ENCODE results near the gene DAB2IP. TPM values are rescaled to one million over a fixed set of nuclear protein-coding genes. Genes with fewer than 3 reads are reported as not detected.

The DAB2IP gene
- total RNA-seq, 1 donor from 2014 or later = 53.0 TPM

GRCh38 chr9:121721770-121722169 lies 70.3 kb downstream of the DAB2IP start:
- peak; percentile 18 for ATAC-seq
- peak; percentile 68 for DNase-seq (ENCODE audit: missing footprints)
- intact Hi-C loops (cut with DNase I) = no loop called here

GRCh38 chr9:121725008-121725775 lies 73.8 kb downstream of the DAB2IP start:
- intact Hi-C loops (cut with DNase I) = loop anchor here (2.0 kb wide), 1 partner anchor 18 kb away; no protein-coding TSS in a partner anchor
- peak; percentile 90 for ATAC-seq
- DNase-seq (ENCODE audit: missing footprints) = peak; percentile 96

GRCh38 chr9:121727295-121728020 lies 76.0 kb downstream of the DAB2IP start:
- no peak for DNase-seq (ENCODE audit: missing footprints)
- no peak for ATAC-seq
- intact Hi-C loops (cut with DNase I) = no loop called here

- no peak for ATAC-seq
- intact Hi-C loops (cut with DNase I) = no loop called here
- DNase-seq (ENCODE audit: missing footprints) = no peak
Observed at GRCh38 chr9:121728916-121729315, 77.5 kb downstream of the DAB2IP start.

GRCh38 chr9:121729769-121730562 lies 78.5 kb downstream of the DAB2IP start:
- intact Hi-C loops (cut with DNase I) = no loop called here
- ATAC-seq (no peak), DNase-seq (ENCODE audit: missing footprints) (no peak)

- DNase-seq (ENCODE audit: missing footprints) = no peak
- intact Hi-C loops (cut with DNase I) = no loop called here
- no peak for ATAC-seq
Observed at GRCh38 chr9:121731090-121731489, 79.7 kb downstream of the DAB2IP start.

GRCh38 chr9:121731919-121732318 lies 80.5 kb downstream of the DAB2IP start:
- no peak for DNase-seq (ENCODE audit: missing footprints)
- no peak for ATAC-seq
- intact Hi-C loops (cut with DNase I) = no loop called here

GRCh38 chr9:121732389-121732788 lies 81.0 kb downstream of the DAB2IP start:
- intact Hi-C loops (cut with DNase I) = no loop called here
- ATAC-seq (no peak), DNase-seq (ENCODE audit: missing footprints) (no peak)

GRCh38 chr9:121732886-121733285 lies 81.5 kb downstream of the DAB2IP start:
- DNase-seq (ENCODE audit: missing footprints) = no peak
- ATAC-seq = no peak
- intact Hi-C loops (cut with DNase I) = no loop called here

GRCh38 chr9:121734465-121734864 lies 83.0 kb downstream of the DAB2IP start:
- intact Hi-C loops (cut with DNase I) = no loop called here
- no peak for ATAC-seq
- no peak for DNase-seq (ENCODE audit: missing footprints)

GRCh38 chr9:121735065-121735792 lies 83.8 kb downstream of the DAB2IP start:
- ATAC-seq = no peak
- intact Hi-C loops (cut with DNase I) = no loop called here
- no peak for DNase-seq (ENCODE audit: missing footprints)

- ATAC-seq (peak; percentile 89), DNase-seq (ENCODE audit: missing footprints) (peak; percentile 87)
- intact Hi-C loops (cut with DNase I) = no loop called here
Observed at GRCh38 chr9:121735793-121736770, 84.6 kb downstream of the DAB2IP start.

GRCh38 chr9:121736934-121737462 lies 85.6 kb downstream of the DAB2IP start:
- intact Hi-C loops (cut with DNase I) = no loop called here
- DNase-seq (ENCODE audit: missing footprints) (no peak), ATAC-seq (peak; percentile 35)

GRCh38 chr9:121737481-121737931 lies 86.1 kb downstream of the DAB2IP start:
- DNase-seq (ENCODE audit: missing footprints) = no peak
- intact Hi-C loops (cut with DNase I) = no loop called here

GRCh38 chr9:121738411-121738810 lies 87.0 kb downstream of the DAB2IP start:
- intact Hi-C loops (cut with DNase I) = no loop called here
- DNase-seq (ENCODE audit: missing footprints) (no peak), ATAC-seq (no peak)

More at GRCh38 chr9:121737481-121737931, 86.1 kb downstream of the DAB2IP start:
- ATAC-seq = no peak

- intact Hi-C loops (cut with DNase I) = no loop called here
- DNase-seq (ENCODE audit: missing footprints) (no peak), ATAC-seq (no peak)
Observed at GRCh38 chr9:121738968-121739367, 87.5 kb downstream of the DAB2IP start.

- DNase-seq (ENCODE audit: missing footprints) = no peak
- intact Hi-C loops (cut with DNase I) = loop anchor here (5.0 kb wide), 2 partner anchors 122 to 193 kb away; no protein-coding TSS in a partner anchor
- no peak for ATAC-seq
Observed at GRCh38 chr9:121739971-121740370, 88.5 kb downstream of the DAB2IP start.

Measured in Right ventricle myocardium inferior (tissue), 1 donor.